K562 (cell line): ENCODE data around the gene OSGEP. TPM values are rescaled to one million over a fixed set of nuclear protein-coding genes. Genes with fewer than 3 reads are reported as not detected.
A peak's percentile ranks its signal among the peaks of the same experiment; 100 is the strongest.

Experiments
- ATAC-seq: fragments of 200-7000 bp; cut with Tn5 transposase; 3 replicates; pipeline ENCODE4 v1.9.1; 2020; ENCODE audit warnings: moderate library complexity
- BruUV-seq: library from RNA; stranded (reverse); fragments of 400-500 nt; replicated peaks from 2 replicates; lab custom pipeline; 2021; lab: Mats Ljungman, UMichigan
- CTCF ChIA-PET: fragments of 300-600 bp; formaldehyde crosslinking; extraction: SDS; loops from one replicate; lab custom pipeline; 2021; ENCODE audit warnings: low intra/inter-chr PET ratio; lab: Yijun Ruan, JAX
- POLR2A ChIA-PET: fragments of 300-600, 350-650 bp; sonication (Branson Sonifier 250); formaldehyde crosslinking; extraction: SDS; loops from one replicate; lab custom pipeline; 2021; ENCODE audit warnings: antibody characterized with exemption, inconsistent platforms; lab: Yijun Ruan, JAX
- DNase-seq, 4 experiments: peaks; one replicate each; pipeline versions ENCODE4 v3.0.0 to v3.0.0-alpha.2; 2011 to 2018; ENCODE audit warnings: low spot score in 3 of 4, mixed read lengths in 3 of 4; ENCODE audit errors: extremely low read depth in 1 of 4
- FAIRE-seq: peaks from 2 replicates; lab custom pipeline; 2011; peaks lifted over from hg19 to GRCh38; lab: Jason Lieb, UNC
- H2AFZ ChIP-seq: 2 replicates; pipeline ENCODE4 v1.6.0; 2011; ENCODE audit warnings: low read depth, low read length, control low read depth, inconsistent platforms
- H3K27ac ChIP-seq: fragments of 200-600 bp; 3 replicates; pipeline ENCODE4 v1.8.0; 2011; ENCODE audit warnings: low read depth, mild to moderate bottlenecking, control low read depth, inconsistent platforms, low read length, moderate library complexity, mixed read lengths; ENCODE audit errors: extremely low read depth
- H3K27me3 ChIP-seq, 2 experiments: fragments of 300-600 bp in 1 of 2; 2 replicates in 1 of 2; 3 replicates in 1 of 2; pipeline versions ENCODE4 v1.6.0 to v1.8.0; 2011; ENCODE audit warnings: inconsistent platforms in 2 of 2, low read length in 2 of 2, mild to moderate bottlenecking in 1 of 2, mixed read lengths in 1 of 2, moderate library complexity in 1 of 2; ENCODE audit not compliant: control insufficient read depth in 2 of 2, insufficient read depth in 2 of 2
- H3K36me3 ChIP-seq: fragments of 300-600 bp; 3 replicates; pipeline ENCODE4 v1.8.0; 2011; ENCODE audit warnings: mild to moderate bottlenecking, low read length, inconsistent platforms; ENCODE audit not compliant: control insufficient read depth, insufficient read depth
- H3K4me1 ChIP-seq, 2 experiments: fragments of 200-600 bp in 1 of 2; replicated peaks in 1 of 2; 2 replicates in 1 of 2; 3 replicates in 1 of 2; pipeline versions ENCODE4 v1.5.1 to v1.8.0; 2011; ENCODE audit warnings: inconsistent platforms in 2 of 2, low read length in 2 of 2, mild to moderate bottlenecking in 1 of 2, mixed read lengths in 1 of 2, moderate library complexity in 1 of 2; ENCODE audit not compliant: control insufficient read depth in 2 of 2, insufficient read depth in 2 of 2
- H3K4me2 ChIP-seq: 2 replicates; pipeline ENCODE4 v1.6.1; 2011; ENCODE audit warnings: low read length, control low read depth, inconsistent platforms, mixed read lengths; ENCODE audit not compliant: insufficient read depth
- H3K4me3 ChIP-seq: fragments of 200-600 bp; sonication (generic), shearing (Covaris generic); 2 replicates; pipeline ENCODE4 v1.5.1; 2016; ENCODE audit warnings: control low read depth, inconsistent platforms
- H3K79me2 ChIP-seq: fragments of 200-600 bp; 3 replicates; pipeline ENCODE4 v1.8.0; 2011; ENCODE audit warnings: low read length, inconsistent platforms; ENCODE audit not compliant: control insufficient read depth, insufficient read depth
- H3K9ac ChIP-seq, 2 experiments: 2 replicates each; pipeline versions ENCODE4 v1.6.0 to v1.6.1; 2011; ENCODE audit warnings: low read depth in 2 of 2, low read length in 2 of 2, control low read depth in 1 of 2, inconsistent platforms in 1 of 2, mild to moderate bottlenecking in 1 of 2, mixed read lengths in 1 of 2; ENCODE audit not compliant: insufficient read depth in 1 of 2
- H3K9me1 ChIP-seq: one replicate; pipeline ENCODE4 v1.6.0; 2011; ENCODE audit warnings: inconsistent platforms, mild to moderate bottlenecking, low read length, moderate library complexity; ENCODE audit not compliant: control insufficient read depth, insufficient read depth
- H3K9me3 ChIP-seq: replicated peaks from 2 replicates; pipeline ENCODE4 v1.5.1; 2011; ENCODE audit warnings: low read depth, low read length, inconsistent platforms; ENCODE audit not compliant: control insufficient read depth, insufficient read depth
- H4K20me1 ChIP-seq: replicated peaks from 2 replicates; pipeline ENCODE4 v1.6.1; 2011; ENCODE audit warnings: low read length, inconsistent platforms, mixed read lengths; ENCODE audit not compliant: control insufficient read depth, insufficient read depth
- CXXC5 ChIP-seq: fragments of 250-450 bp; sonication (Bioruptor Pico); IDR thresholded peaks from 2 replicates; pipeline ENCODE4 v1.8.0; 2022; ENCODE audit warnings: inconsistent platforms, mild to moderate bottlenecking, moderate library complexity
- FOXA3 ChIP-seq, 2 experiments: fragments of 450-650 bp in 1 of 2; sonication (generic) in 1 of 2; formaldehyde crosslinking; IDR thresholded peaks in 1 of 2; conservative IDR thresholded peaks in 1 of 2; 2 replicates each; pipeline versions ENCODE4 v1.4.0 to v1.8.0; 2020 to 2022; ENCODE audit warnings: mild to moderate bottlenecking in 2 of 2, missing genetic modification reagents in 1 of 2
- NCOA1 ChIP-seq: fragments of 450-650 bp; IDR thresholded peaks from 2 replicates; pipeline ENCODE4 v1.6.1; 2016; ENCODE audit warnings: low read depth
- RBBP5 ChIP-seq: fragments of 200-600 bp; sonication (generic); IDR thresholded peaks from 2 replicates; pipeline ENCODE4 v1.6.1; 2012; ENCODE audit warnings: borderline replicate concordance, mild to moderate bottlenecking, low read length, control low read depth, inconsistent platforms; ENCODE audit not compliant: insufficient read depth, poor library complexity, severe bottlenecking
- RFX1 ChIP-seq: fragments of 450-650 bp; IDR thresholded peaks from 2 replicates; pipeline ENCODE4 v1.6.1; 2016; ENCODE audit warnings: mild to moderate bottlenecking, moderate library complexity
- SOX6 ChIP-seq: fragments of 450-650 bp; IDR thresholded peaks from 2 replicates; pipeline ENCODE4 v1.6.1; 2014; ENCODE audit warnings: mild to moderate bottlenecking
- TFAP4 ChIP-seq: sonication (generic); formaldehyde crosslinking; IDR thresholded peaks from 2 replicates; pipeline ENCODE4 v1.8.0; 2022; ENCODE audit warnings: missing genetic modification reagents, mild to moderate bottlenecking, moderate library complexity, borderline replicate concordance
- USF1 ChIP-seq: sonication (generic); formaldehyde crosslinking; IDR thresholded peaks from 2 replicates; pipeline ENCODE4 v1.9.0; 2022; ENCODE audit warnings: mild to moderate bottlenecking, missing genetic modification reagents
- ZNF175 ChIP-seq: fragments of 200-800 bp; sonication (Bioruptor generic); IDR thresholded peaks from 2 replicates; pipeline ENCODE4 v1.6.1; 2016; ENCODE audit warnings: low read depth, mild to moderate bottlenecking, missing genetic modification characterization, missing compliant biosample characterization
- ZNF444 ChIP-seq: fragments of 250-450 bp; sonication (Bioruptor Pico); IDR thresholded peaks from 2 replicates; pipeline ENCODE4 v1.4.0; 2020; ENCODE audit warnings: mild to moderate bottlenecking, moderate library complexity
- WGBS: fragments of 100-300 bp; shearing (Covaris generic); methylation state at CpG from one replicate; pipeline ENCODE4 v1.1.6; 2016; ENCODE audit warnings: low coverage, mixed read lengths; ENCODE audit not compliant: insufficient coverage; ENCODE audit errors: missing lambda C conversion rate; 5-methylcytosine and 5-hydroxymethylcytosine counted together
- in situ Hi-C: fragments of 300-500 bp; cut with MboI; formaldehyde crosslinking; loops from 4 replicates; pipeline ENCODE4 v1.15.0; 2018; ENCODE audit warnings: inconsistent platforms, mixed read lengths
- intact Hi-C: fragments of 100-400 bp; cut with micrococcal nuclease; formaldehyde crosslinking; loops from 2 replicates; pipeline ENCODE4 v1.14.2; 2022
- polyA plus RNA-seq, 8 experiments: library from polyadenylated mRNA; depleted of rRNA in 4 of 8; stranded (reverse) in 5 of 8; unstranded in 3 of 8; fragments of >200 nt; fragmentation: Nextera tagmentation in 2 of 8; fragmentation: Illumina TruSeq in 1 of 8; extraction: Ambion mirVana in 2 of 8; extraction: Trizol in 1 of 8; gene quantifications; 2 replicates each; pipeline versions ENCODE4 v1.2.1 to v1.2.3, GENCODE V29; 2011 to 2014; ENCODE audit warnings: inconsistent platforms in 1 of 8, missing spikeins in 1 of 8
- total RNA-seq, 7 experiments: library from RNA; depleted of rRNA in 6 of 7; stranded (reverse); fragments of >200 nt in 6 of 7; fragmentation: Illumina TruSeq in 2 of 7; extraction: Trizol in 2 of 7; gene quantifications; 2 replicates each; pipeline versions ENCODE4 v1.2.1 to v1.2.3, GENCODE V29; 2011 to 2021; ENCODE audit warnings: low replicate concordance in 1 of 7
- TF ChIP-seq, protein P1 (sequence below): fragments of 450-650 bp; IDR thresholded peaks from 2 replicates; pipeline ENCODE4 v1.6.1; 2016; ENCODE audit warnings: borderline replicate concordance
- TF ChIP-seq, protein P2 (sequence below), 2 experiments: fragments of 450-650 bp; conservative IDR thresholded peaks; 2 replicates each; pipeline ENCODE4 v1.6.1; 2017; ENCODE audit warnings: mild to moderate bottlenecking in 2 of 2, moderate library complexity in 2 of 2

OSGEP gene
- total and polyA plus RNA-seq, 9 of the 15 experiments (the other 6 are each of a cell fraction or from before 2014, with no cell fraction given) = 32.1 to 59.2 (median 44.1) TPM

DNA sequence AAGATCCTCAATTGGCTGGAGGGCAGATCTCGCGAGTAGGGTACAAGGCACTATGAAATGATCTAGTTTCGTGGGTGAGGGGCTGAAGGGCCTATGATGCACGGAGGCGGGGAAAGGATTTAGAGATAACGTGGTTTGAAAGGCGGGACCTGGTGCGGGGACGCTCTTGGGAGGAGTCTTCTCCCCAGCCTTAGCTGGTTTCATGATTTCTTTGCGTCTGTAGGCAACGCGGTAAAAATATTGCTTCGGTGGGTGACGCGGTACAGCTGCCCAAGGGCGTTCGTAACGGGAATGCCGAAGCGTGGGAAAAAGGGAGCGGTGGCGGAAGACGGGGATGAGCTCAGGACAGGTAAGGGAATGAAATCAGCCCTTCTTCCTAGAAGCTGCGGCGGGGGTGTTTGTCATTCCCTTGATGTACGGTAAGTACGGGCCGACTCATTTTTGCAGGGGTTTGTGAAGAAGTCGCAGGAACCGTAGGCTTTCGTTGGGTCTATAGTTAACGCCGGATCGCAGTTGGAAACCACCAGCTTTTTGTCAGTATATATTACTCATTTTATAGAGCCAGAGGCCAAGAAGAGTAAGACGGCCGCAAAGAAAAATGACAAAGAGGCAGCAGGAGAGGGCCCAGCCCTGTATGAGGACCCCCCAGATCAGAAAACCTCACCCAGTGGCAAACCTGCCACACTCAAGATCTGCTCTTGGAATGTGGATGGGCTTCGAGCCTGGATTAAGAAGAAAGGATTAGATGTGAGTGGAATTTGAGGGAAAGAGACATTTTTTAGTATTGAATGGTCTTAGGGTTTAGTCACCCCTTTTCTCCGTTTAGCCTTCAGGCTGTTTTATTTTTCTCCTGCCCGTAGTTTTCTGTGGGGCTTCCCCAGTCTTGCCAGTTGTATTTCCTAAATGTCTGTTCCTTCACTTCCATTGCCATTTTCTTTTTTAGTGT lies 1.0 kb upstream of the OSGEP start:
- H3K27ac ChIP-seq = peak overlapping the region; percentile 99
- BruUV-seq = TSS peak; percentile 82
- ChIA-PET CTCF (no interaction called here), POLR2A (interaction anchor here (0.6 to 3.1 kb wide), 19 partner anchors 8 to 190 kb away, joined by 3 to 29 read pairs (median 3); partner anchors contain the start of genes PARP2, PNP and RNASE11)
- peak overlapping the region; percentile 78 for H3K4me3 ChIP-seq
- no peaks in the 10 kb centered on the region for H4K20me1 ChIP-seq
- peaks cover 20 to 22% of the 10 kb centered on the region in 2 experiments; a peak in 4 of 5 replicates for H3K4me1 ChIP-seq
- in situ Hi-C loops = no loop called here
- FAIRE-seq (no peak), ATAC-seq (peak; percentile 88), DNase-seq (peak; percentile 58 to 89 (median 71))
- no peaks in the 10 kb centered on the region for H3K27me3 ChIP-seq
- H3K9me1 ChIP-seq = no peaks in the 10 kb centered on the region
- WGBS = under 1% methylated on average over 37 of the region's 39 CpGs
- peak overlapping the region; percentile 91 for H3K4me2 ChIP-seq
- H3K79me2 ChIP-seq = peaks cover 70% of the 10 kb centered on the region
- H3K36me3 ChIP-seq = peaks cover 64% of the 10 kb centered on the region
- intact Hi-C loops = loop anchor here (1.0 to 5.0 kb wide), 2 partner anchors 42 to 152 kb away; partner anchors contain the start of gene TEP1
- peak overlapping the region; percentile 96 for H2AFZ ChIP-seq
- H3K9me3 ChIP-seq = no peaks in the 10 kb centered on the region
- peak overlapping the region; percentile 95 to 98 for H3K9ac ChIP-seq
- peak; percentile 61 for TF ChIP-seq RBBP5
- TF ChIP-seq, protein P1, sequence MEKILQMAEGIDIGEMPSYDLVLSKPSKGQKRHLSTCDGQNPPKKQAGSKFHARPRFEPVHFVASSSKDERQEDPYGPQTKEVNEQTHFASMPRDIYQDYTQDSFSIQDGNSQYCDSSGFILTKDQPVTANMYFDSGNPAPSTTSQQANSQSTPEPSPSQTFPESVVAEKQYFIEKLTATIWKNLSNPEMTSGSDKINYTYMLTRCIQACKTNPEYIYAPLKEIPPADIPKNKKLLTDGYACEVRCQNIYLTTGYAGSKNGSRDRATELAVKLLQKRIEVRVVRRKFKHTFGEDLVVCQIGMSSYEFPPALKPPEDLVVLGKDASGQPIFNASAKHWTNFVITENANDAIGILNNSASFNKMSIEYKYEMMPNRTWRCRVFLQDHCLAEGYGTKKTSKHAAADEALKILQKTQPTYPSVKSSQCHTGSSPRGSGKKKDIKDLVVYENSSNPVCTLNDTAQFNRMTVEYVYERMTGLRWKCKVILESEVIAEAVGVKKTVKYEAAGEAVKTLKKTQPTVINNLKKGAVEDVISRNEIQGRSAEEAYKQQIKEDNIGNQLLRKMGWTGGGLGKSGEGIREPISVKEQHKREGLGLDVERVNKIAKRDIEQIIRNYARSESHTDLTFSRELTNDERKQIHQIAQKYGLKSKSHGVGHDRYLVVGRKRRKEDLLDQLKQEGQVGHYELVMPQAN = no peak; the same call in 1 of the 2 replicates
- TF ChIP-seq TFAP4 (CRISPR knock-in tag) = peak; percentile 24; the same call in 1 of the 2 replicates
- TF ChIP-seq NCOA1 = peak; percentile 72
- TF ChIP-seq ZNF175 (CRISPR knock-in tag) = 0 out of 2 replicates have a peak, but pooled peaks have one; percentile 46
- TF ChIP-seq USF1 (CRISPR knock-in tag) = peak; percentile 54
- TF ChIP-seq, protein P2, sequence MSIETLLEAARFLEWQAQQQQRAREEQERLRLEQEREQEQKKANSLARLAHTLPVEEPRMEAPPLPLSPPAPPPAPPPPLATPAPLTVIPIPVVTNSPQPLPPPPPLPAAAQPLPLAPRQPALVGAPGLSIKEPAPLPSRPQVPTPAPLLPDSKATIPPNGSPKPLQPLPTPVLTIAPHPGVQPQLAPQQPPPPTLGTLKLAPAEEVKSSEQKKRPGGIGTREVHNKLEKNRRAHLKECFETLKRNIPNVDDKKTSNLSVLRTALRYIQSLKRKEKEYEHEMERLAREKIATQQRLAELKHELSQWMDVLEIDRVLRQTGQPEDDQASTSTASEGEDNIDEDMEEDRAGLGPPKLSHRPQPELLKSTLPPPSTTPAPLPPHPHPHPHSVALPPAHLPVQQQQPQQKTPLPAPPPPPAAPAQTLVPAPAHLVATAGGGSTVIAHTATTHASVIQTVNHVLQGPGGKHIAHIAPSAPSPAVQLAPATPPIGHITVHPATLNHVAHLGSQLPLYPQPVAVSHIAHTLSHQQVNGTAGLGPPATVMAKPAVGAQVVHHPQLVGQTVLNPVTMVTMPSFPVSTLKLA (conservative IDR thresholded peaks at IDR 0.05) = peak; percentile 85 to 94
- TF ChIP-seq SOX6 = peak; percentile 20; the same call in 1 of the 2 replicates
- TF ChIP-seq ZNF444 = no peak
- 0 out of 4 replicates have a peak, but pooled peaks of 1 of the 2 experiments have one; percentile 50 for TF ChIP-seq FOXA3 (CRISPR knock-in tag; conservative IDR thresholded peaks at IDR 0.05 in 1 of 2, IDR thresholded peaks at IDR 0.05 in 1 of 2)
- no peak for TF ChIP-seq RFX1
- peak; percentile 79 for TF ChIP-seq CXXC5 (CRISPR knock-in tag)
